Measurements from ENCODE around the gene HSPA1L. TPM values are rescaled to one million over a fixed set of nuclear protein-coding genes. Genes with fewer than 3 reads are reported as not detected.
A peak's percentile ranks its signal among the peaks of the same experiment; 100 is the strongest.
"Not testable (repeated sequence)": the region's sequence is repeated elsewhere in the genome, so short reads cannot be mapped to it uniquely, and the experiment has no call there.

Gene HSPA1L
- total RNA-seq, 2 donors from 2014 or later: 1.7 to 4.1 TPM

- peaks cover 20% of the 10 kb centered on the region for H3K36me3 Mint-ChIP-seq
- no peaks in the 10 kb centered on the region for H3K9me3 Mint-ChIP-seq
- H3K27me3 Mint-ChIP-seq: no peaks in the 10 kb centered on the region
- H3K4me1 Mint-ChIP-seq (ENCODE audit: low read depth in 2 of 2): peaks cover 33 to 45% of the 10 kb centered on the region in 2 donors
- peak overlapping the region; percentile 84 for H3K4me3 Mint-ChIP-seq
- H3K27ac Mint-ChIP-seq: no peak overlapping the region
- ATAC-seq (no peak), DNase-seq (ENCODE audit: low spot score) (no peak)
These were observed 16.5 kb upstream of the HSPA1L start for GRCh38 chr6:31831350-31832215.

- peak overlapping the region; percentile 84 for H3K4me3 Mint-ChIP-seq
- DNase-seq (ENCODE audit: low spot score) (no peak), ATAC-seq (no peak)
- peaks cover 13% of the 10 kb centered on the region for H3K36me3 Mint-ChIP-seq
- peak overlapping the region; percentile 73 to 92 for H3K27ac Mint-ChIP-seq
- peaks cover 29 to 39% of the 10 kb centered on the region in 2 donors for H3K4me1 Mint-ChIP-seq (ENCODE audit: low read depth in 2 of 2)
- no peaks in the 10 kb centered on the region for H3K27me3 Mint-ChIP-seq
- no peaks in the 10 kb centered on the region for H3K9me3 Mint-ChIP-seq
These were observed 15.8 kb upstream of the HSPA1L start for GRCh38 chr6:31830886-31831335.

GRCh38 chr6:31829633-31830283 lies 14.7 kb upstream of the HSPA1L start:
- Mint-ChIP-seq H3K4me3 (peak overlapping the region; percentile 84), H3K27me3 (no peaks in the 10 kb centered on the region), H3K4me1 (ENCODE audit: low read depth in 2 of 2) (peaks cover 31 to 38% of the 10 kb centered on the region in 2 donors), H3K27ac (peak overlapping the region; percentile 73 to 92), H3K9me3 (no peaks in the 10 kb centered on the region), H3K36me3 (peaks cover 11% of the 10 kb centered on the region)
- DNase-seq (ENCODE audit: low spot score) (no peak), ATAC-seq (no peak)

- Mint-ChIP-seq H3K9me3 (no peaks in the 10 kb centered on the region), H3K4me1 (ENCODE audit: low read depth in 2 of 2) (peaks cover 31 to 32% of the 10 kb centered on the region in 2 donors), H3K4me3 (peak within 1 kb of the TSS; percentile 88), H3K27ac (peak within 1 kb of the TSS; percentile 91 to 97), H3K36me3 (peaks cover 11% of the 10 kb centered on the region), H3K27me3 (no peaks in the 10 kb centered on the region)
- ATAC-seq (peak; percentile 88 to 90), DNase-seq (ENCODE audit: low spot score) (peak; percentile 98)
These were observed 12.4 kb upstream of the HSPA1L start, which contains the start of gene HSPA1B for GRCh38 chr6:31827286-31828079. TSS of gene HSPA1B (plus strand) at chr6:31827738. CDS start at chr6:31827951, 213 bp downstream.

DNA sequence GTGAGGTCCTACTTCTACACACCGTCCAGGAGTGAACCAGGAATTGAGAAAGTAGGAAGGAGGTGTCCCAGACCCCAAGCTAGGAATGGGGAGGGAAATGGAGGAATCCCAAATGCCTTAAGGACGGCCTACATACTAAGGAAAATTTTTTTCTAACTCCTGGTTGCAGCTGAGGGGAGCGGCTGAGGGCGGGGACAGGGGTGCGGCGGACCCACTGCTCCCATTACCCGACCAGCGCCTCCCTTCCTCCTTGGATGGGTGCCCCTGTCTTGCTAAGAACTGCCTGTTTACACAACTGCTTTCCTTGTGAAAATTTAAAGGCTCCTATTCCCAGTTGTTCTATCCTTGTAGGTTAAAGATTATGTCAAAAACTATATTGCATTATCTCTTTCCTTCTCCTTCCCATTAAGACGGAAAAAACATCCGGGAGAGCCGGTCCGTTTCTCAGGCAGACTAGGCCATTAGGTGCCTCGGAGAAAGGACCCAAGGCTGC lies 11.8 kb upstream of the HSPA1L start:
- DNase-seq (ENCODE audit: low spot score) (no peak), ATAC-seq (no peak)
- Mint-ChIP-seq H3K27ac (peak overlapping the region; percentile 91 to 97), H3K36me3 (peaks cover 11% of the 10 kb centered on the region), H3K4me3 (peak overlapping the region; percentile 88), H3K9me3 (no peaks in the 10 kb centered on the region), H3K27me3 (no peaks in the 10 kb centered on the region), H3K4me1 (ENCODE audit: low read depth in 2 of 2) (peaks cover 37 to 38% of the 10 kb centered on the region in 2 donors)

DNA sequence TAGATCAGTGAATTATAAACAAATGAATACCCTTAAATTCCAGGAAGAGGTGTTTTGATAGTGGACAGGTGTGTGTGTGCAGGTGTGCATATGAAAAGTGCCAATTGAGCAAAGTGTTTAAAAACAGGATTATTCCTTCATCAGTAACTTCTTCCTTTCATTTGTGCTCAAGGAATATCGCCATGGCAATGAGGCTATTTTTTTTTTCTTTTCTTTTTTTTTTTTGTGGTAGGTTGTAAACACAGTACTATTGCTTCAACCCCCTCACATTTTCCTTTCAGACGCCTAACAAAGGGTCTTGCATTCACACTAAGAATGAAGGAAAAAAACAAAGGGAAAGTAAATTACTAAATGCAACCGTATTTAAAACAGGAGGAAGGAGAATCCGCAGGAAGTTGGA lies 10.5 kb upstream of the HSPA1L start:
- H3K4me1 Mint-ChIP-seq (ENCODE audit: low read depth in 2 of 2): peaks cover 39 to 43% of the 10 kb centered on the region in 2 donors
- H3K27me3 Mint-ChIP-seq: no peaks in the 10 kb centered on the region
- peaks cover 8% of the 10 kb centered on the region for H3K36me3 Mint-ChIP-seq
- ATAC-seq (no peak), DNase-seq (ENCODE audit: low spot score) (no peak)
- H3K4me3 Mint-ChIP-seq: peak overlapping the region; percentile 88
- no peaks in the 10 kb centered on the region for H3K9me3 Mint-ChIP-seq
- H3K27ac Mint-ChIP-seq: peak overlapping the region; percentile 91 to 97

DNA sequence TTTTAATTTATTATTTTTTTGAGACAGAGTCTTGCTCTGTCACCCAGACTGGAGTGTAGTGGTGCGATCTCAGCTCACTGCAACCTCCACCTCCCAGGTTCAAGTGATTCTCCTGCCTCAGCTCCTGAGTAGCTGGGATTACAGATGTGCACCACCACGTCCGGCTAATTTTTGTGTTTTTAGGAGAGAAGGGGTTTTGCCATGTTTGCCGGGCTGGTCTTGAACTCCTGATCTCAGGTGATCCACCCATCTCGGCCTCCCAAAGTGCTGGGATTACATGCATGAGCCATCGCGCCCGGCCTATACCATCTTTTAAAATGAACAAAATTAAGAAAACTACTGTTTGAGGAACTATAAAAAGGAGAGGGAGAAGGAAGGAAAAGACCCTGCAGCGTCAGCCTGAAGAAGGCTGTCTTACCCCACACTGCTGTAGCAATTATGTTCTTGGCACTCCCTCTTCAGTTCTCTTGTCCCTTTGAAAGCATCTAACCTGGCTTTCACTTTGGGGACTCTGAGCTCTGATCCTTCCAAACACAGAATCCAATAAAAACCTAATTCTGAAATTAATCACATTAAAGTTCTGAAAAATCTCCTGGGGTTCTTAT lies 8.6 kb upstream of the HSPA1L start:
- H3K4me3 Mint-ChIP-seq: peak overlapping the region; percentile 45
- not testable (repeated sequence) for H3K27me3 Mint-ChIP-seq; DNase-seq (ENCODE audit: low spot score); ATAC-seq; H3K36me3 Mint-ChIP-seq; H3K9me3 Mint-ChIP-seq
- peaks cover 35 to 48% of the 10 kb centered on the region in 2 donors for H3K4me1 Mint-ChIP-seq (ENCODE audit: low read depth in 2 of 2)
- peak overlapping the region; percentile 89 to 94 for H3K27ac Mint-ChIP-seq

DNA sequence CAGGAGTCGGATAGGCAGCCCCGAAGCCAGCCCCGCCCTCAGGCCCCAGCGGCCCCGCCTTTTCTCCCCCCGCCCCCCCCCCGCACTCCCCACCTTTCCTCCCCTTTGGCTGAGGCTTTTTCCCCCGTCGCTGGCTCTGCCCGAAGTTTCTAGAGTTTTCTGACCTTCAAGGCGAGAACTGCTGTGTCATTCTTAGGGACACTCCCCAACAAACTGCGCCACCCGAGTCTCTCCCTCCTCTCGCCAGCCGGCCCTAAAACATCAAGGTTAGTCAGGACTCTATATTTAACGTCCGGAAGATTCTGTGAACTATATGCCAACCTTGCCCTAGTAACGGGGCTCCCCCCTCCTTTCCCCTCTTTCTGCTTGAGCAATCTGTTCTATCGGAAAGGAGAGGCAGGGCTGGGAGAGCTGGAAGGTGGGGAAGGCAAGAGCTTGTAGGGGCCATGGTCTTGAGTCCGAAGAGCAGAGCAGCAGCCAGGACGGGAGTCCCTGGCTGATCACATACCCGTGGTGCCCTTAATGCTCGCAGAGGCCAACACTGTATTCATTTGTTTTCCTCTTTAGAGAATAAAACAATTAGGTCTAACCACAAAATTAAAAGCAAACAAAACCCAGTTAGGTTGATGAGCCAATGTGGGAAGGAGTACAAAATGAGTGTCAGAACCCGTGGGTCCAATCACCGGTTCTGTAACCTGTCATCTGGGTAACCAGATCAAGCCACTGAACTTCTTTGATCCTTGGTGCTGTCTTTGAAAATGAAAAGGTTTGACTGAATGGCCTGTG lies 7.1 kb upstream of the HSPA1L start:
- DNase-seq (ENCODE audit: low spot score) (peak; percentile 89), ATAC-seq (peak; percentile 75 to 84)
- H3K9me3 Mint-ChIP-seq: no peaks in the 10 kb centered on the region
- peaks cover 6% of the 10 kb centered on the region for H3K36me3 Mint-ChIP-seq
- H3K4me3 Mint-ChIP-seq: peak overlapping the region; percentile 89
- H3K4me1 Mint-ChIP-seq (ENCODE audit: low read depth in 2 of 2): peaks cover 47 to 59% of the 10 kb centered on the region in 2 donors
- H3K27me3 Mint-ChIP-seq: no peaks in the 10 kb centered on the region
- peak overlapping the region; percentile 89 to 94 for H3K27ac Mint-ChIP-seq

- peaks cover 6% of the 10 kb centered on the region for H3K36me3 Mint-ChIP-seq
- DNase-seq (ENCODE audit: low spot score): peak; percentile 76
- H3K27me3 Mint-ChIP-seq: no peaks in the 10 kb centered on the region
- peak; percentile 66 to 69 for ATAC-seq
- peak overlapping the region; percentile 89 to 94 for H3K27ac Mint-ChIP-seq
- peak overlapping the region; percentile 89 for H3K4me3 Mint-ChIP-seq
- no peaks in the 10 kb centered on the region for H3K9me3 Mint-ChIP-seq
- peaks cover 39 to 52% of the 10 kb centered on the region in 2 donors for H3K4me1 Mint-ChIP-seq (ENCODE audit: low read depth in 2 of 2)
These were observed 6.4 kb upstream of the HSPA1L start for GRCh38 chr6:31821301-31822035.

DNA sequence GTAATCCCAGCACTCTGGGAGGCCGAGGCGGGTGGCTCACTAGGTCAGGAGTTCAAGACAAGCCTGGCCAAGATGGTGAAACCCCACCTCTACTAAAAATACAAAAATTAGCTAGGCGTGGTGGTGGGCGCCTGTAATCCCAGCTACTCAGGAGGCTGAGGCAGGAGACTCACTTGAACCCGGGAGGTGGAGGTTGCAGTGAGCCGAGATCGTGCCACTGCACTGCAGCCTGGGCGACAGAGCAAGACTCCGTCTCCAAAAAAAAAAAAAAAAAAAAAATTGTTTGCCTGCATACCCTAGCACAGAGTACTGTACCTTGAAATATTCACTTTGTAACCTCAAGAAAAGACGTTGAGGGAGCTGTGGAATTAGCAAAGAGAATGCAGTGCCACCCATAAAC lies 5.3 kb upstream of the HSPA1L start:
- H3K4me1 Mint-ChIP-seq (ENCODE audit: low read depth in 2 of 2): peaks cover 38 to 47% of the 10 kb centered on the region in 2 donors
- not testable (repeated sequence) for DNase-seq (ENCODE audit: low spot score); H3K9me3 Mint-ChIP-seq; H3K36me3 Mint-ChIP-seq; ATAC-seq; H3K27me3 Mint-ChIP-seq
- H3K27ac Mint-ChIP-seq: peak overlapping the region; percentile 89 to 94
- peak overlapping the region; percentile 89 for H3K4me3 Mint-ChIP-seq

GRCh38 chr6:31819871-31820299 lies 4.8 kb upstream of the HSPA1L start:
- Mint-ChIP-seq H3K27ac (peak overlapping the region; percentile 55 to 93), H3K4me1 (ENCODE audit: low read depth in 2 of 2) (peaks cover 37 to 45% of the 10 kb centered on the region in 2 donors), H3K4me3 (peak overlapping the region; percentile 66), H3K36me3 (peaks cover 6% of the 10 kb centered on the region), H3K9me3 (no peaks in the 10 kb centered on the region), H3K27me3 (no peaks in the 10 kb centered on the region)
- DNase-seq (ENCODE audit: low spot score) (no peak), ATAC-seq (no peak)

Data from natural killer cell treated with Interleukin-12 subunit alpha and Interleukin-12 subunit beta and Interleukin-15 and Interleukin-18, amount 100 ng/mL, for 72 hours (primary cell).